Heart left ventricle (tissue), 13 donors: ENCODE results near the gene RNF213.
"Not testable (repeated sequence)": the region's sequence is repeated elsewhere in the genome, so short reads cannot be mapped to it uniquely, and the experiment has no call there.

Source experiments
- CTCF ChIP-seq, 12 donors: fragments of 200-600 bp; sonication (generic) in 4 of 12; IDR thresholded peaks; one replicate each; pipeline versions ENCODE4 v1.5.0 to v1.8.0; 2018 to 2022; ENCODE audit warnings: antibody characterized with exemption in 12 of 12, mild to moderate bottlenecking in 5 of 12
- POLR2A ChIP-seq, 2 donors: fragments of 450-650 bp; IDR thresholded peaks; one replicate each; pipeline ENCODE4 v1.6.1; 2017; ENCODE audit warnings: antibody characterized with exemption in 2 of 2, mild to moderate bottlenecking in 2 of 2, moderate library complexity in 2 of 2
- donor health status: ischemic (EF 13 %, LVEDD 7.1; RV severe dilation, severe dysfunction).
- donor health status: DM: no; HTN: yes; CAD: no.
- donor health status: DM: no; HTN: no; CAD: no.
- donor health status: ischemic (EF 25% LVEDD 6.9; RV normal size, moderate dysfunction).
- donor health status: ischemic (EF 25% LVEDD 5.7; RV mildly dilated, moderate dysfunction).
- donor health status: ischemic (EF 35%, LVEDD 5.7; RV mildly dilated, moderate dysfunction).
- donor health status: nonischemic (EF 11% LVEDD 7.7; RV severe dilation, severe dysfunction).
- donor health status: DM: yes; HTN: yes; CAD: no.
- donor health status: PGD.
- donor health status: ischemic (EF 29% LVEDD 5.4; RV normal size, mild dysfunction).
- donor health status: nonischemic (EF 23%, LVEDD 6.1; RV moderate dilation, normal function).

- TF ChIP-seq POLR2A, CTCF (IDR thresholded peaks at IDR 0.05): not testable (repeated sequence)
These were observed 15.2 kb downstream of the RNF213 start for GRCh38 chr17:80275857-80276256.
